H1 (cell line): Measurements from ENCODE around the gene CALCR. TPM values are rescaled to one million over a fixed set of nuclear protein-coding genes. Genes with fewer than 3 reads are reported as not detected.

ENCODE experiments used
- JUN ChIP-seq: IDR thresholded peaks from 2 replicates; pipeline ENCODE4 v1.6.1; 2011; ENCODE audit warnings: low read depth, mild to moderate bottlenecking, improper control_type of control experiment, low read length
- RFX5 ChIP-seq: IDR thresholded peaks from 2 replicates; pipeline ENCODE4 v1.6.1; 2011; ENCODE audit warnings: low read depth, low read length, improper control_type of control experiment, borderline replicate concordance
- polyA plus RNA-seq, 7 experiments: library from polyadenylated mRNA; depleted of rRNA in 3 of 7; stranded (reverse) in 5 of 7; unstranded in 2 of 7; fragments of >200 nt in 5 of 7; fragments of 200-250 nt in 2 of 7; gene quantifications; 1 replicate in 5 of 7; 2 replicates in 1 of 7; 4 replicates in 1 of 7; pipeline versions ENCODE4 v1.2.1 to v1.2.3, GENCODE V29; 2011 to 2013; ENCODE audit warnings: missing spikeins in 2 of 7, mixed read lengths in 2 of 7
- total RNA-seq: library from RNA; stranded (reverse); fragmentation: NEBNext Ultra II Directional; extraction: Animal tissue kit (Norgen Biotek cat#: 25700); gene quantifications from 2 replicates; pipeline ENCODE4 v1.2.1, GENCODE V29; 2021

Gene CALCR
- total and polyA plus RNA-seq, 2 of the 8 experiments (the other 6 are each of a cell fraction or from before 2014, with no cell fraction given) = 1.0 to 3.6 TPM

- TF ChIP-seq JUN = no peak
- no peak for TF ChIP-seq RFX5
- TF ChIP-seq, all 59 proteins: peak for 2
These were observed 167.3 kb downstream of the CALCR start (continued) for GRCh38 chr7:93407239-93407638.
